ENCODE measurements around the gene CACNA2D3. TPM values are rescaled to one million over a fixed set of nuclear protein-coding genes. Genes with fewer than 3 reads are reported as not detected.

The CACNA2D3 gene
- total and polyA plus RNA-seq, 4 donors, result 0.06 to 0.37 (median 0.08) TPM; not detected in 1

DNA sequence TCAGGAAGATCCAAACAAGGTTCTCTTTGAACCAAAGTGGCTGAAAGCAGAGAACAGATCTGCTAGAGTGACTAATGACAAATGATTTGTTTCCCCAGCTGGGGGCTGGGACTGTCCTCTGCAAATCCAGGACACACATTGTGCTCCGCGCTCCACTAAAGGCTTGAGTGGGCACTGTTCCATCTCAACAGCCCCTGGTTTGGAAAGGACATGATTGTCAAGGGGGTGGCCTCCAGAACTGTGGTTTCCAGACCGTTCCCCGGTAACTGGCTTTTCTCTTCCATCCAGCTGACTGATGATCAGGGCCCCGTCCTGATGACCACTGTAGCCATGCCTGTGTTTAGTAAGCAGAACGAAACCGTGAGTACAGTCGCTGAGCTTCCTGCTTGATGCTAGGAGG lies 714.5 kb downstream of the CACNA2D3 start:
- Histone ChIP-seq H3K36me3 (ENCODE audit: control insufficient read depth in 4 of 4, insufficient read depth in 3 of 4, low read depth in 1 of 4, low read length in 3 of 4) (no peaks in the 10 kb centered on the region), H3K27me3 (ENCODE audit: control insufficient read depth in 4 of 4, insufficient read depth in 4 of 4, low read length in 3 of 4) (no peaks in the 10 kb centered on the region), H3K27ac (ENCODE audit: low read depth in 1 of 2, low read length in 2 of 2) (no peak overlapping the region), H3K4me3 (ENCODE audit: low read depth in 1 of 3, low read length in 3 of 3) (no peak overlapping the region), H3K9ac (ENCODE audit: low read depth in 1 of 2, low read length in 2 of 2) (no peak overlapping the region), H3K4me1 (ENCODE audit: control insufficient read depth in 4 of 4, insufficient read depth in 4 of 4, low read length in 3 of 4) (no peaks in the 10 kb centered on the region), H3K9me3 (ENCODE audit: control insufficient read depth in 4 of 4, low read length in 3 of 4) (no peaks in the 10 kb centered on the region)
- TF ChIP-seq, protein P1, sequence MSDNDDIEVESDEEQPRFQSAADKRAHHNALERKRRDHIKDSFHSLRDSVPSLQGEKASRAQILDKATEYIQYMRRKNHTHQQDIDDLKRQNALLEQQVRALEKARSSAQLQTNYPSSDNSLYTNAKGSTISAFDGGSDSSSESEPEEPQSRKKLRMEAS (IDR thresholded peaks at IDR 0.05), result no peak
- TF ChIP-seq EGR1 (IDR thresholded peaks at IDR 0.05; ENCODE audit: low read depth in 2 of 2) (no peak), TAF1 (conservative IDR thresholded peaks at IDR 0.05) (no peak), HNF4A (conservative IDR thresholded peaks at IDR 0.05) (no peak), JUND (IDR thresholded peaks at IDR 0.05) (no peak), GABPA (IDR thresholded peaks at IDR 0.05 in 1 of 2, conservative IDR thresholded peaks at IDR 0.05 in 1 of 2) (no peak), FOXA2 (IDR thresholded peaks at IDR 0.05) (no peak), FOXA1 (IDR thresholded peaks at IDR 0.05) (no peak), HNF4G (IDR thresholded peaks at IDR 0.05) (no peak)
- TF ChIP-seq, protein P2, sequence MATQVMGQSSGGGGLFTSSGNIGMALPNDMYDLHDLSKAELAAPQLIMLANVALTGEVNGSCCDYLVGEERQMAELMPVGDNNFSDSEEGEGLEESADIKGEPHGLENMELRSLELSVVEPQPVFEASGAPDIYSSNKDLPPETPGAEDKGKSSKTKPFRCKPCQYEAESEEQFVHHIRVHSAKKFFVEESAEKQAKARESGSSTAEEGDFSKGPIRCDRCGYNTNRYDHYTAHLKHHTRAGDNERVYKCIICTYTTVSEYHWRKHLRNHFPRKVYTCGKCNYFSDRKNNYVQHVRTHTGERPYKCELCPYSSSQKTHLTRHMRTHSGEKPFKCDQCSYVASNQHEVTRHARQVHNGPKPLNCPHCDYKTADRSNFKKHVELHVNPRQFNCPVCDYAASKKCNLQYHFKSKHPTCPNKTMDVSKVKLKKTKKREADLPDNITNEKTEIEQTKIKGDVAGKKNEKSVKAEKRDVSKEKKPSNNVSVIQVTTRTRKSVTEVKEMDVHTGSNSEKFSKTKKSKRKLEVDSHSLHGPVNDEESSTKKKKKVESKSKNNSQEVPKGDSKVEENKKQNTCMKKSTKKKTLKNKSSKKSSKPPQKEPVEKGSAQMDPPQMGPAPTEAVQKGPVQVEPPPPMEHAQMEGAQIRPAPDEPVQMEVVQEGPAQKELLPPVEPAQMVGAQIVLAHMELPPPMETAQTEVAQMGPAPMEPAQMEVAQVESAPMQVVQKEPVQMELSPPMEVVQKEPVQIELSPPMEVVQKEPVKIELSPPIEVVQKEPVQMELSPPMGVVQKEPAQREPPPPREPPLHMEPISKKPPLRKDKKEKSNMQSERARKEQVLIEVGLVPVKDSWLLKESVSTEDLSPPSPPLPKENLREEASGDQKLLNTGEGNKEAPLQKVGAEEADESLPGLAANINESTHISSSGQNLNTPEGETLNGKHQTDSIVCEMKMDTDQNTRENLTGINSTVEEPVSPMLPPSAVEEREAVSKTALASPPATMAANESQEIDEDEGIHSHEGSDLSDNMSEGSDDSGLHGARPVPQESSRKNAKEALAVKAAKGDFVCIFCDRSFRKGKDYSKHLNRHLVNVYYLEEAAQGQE (IDR thresholded peaks at IDR 0.05), result no peak
- 83% methylated on average over 8 of the region's 8 CpGs for WGBS
- no peak for DNase-seq (ENCODE audit: low spot score)

DNA sequence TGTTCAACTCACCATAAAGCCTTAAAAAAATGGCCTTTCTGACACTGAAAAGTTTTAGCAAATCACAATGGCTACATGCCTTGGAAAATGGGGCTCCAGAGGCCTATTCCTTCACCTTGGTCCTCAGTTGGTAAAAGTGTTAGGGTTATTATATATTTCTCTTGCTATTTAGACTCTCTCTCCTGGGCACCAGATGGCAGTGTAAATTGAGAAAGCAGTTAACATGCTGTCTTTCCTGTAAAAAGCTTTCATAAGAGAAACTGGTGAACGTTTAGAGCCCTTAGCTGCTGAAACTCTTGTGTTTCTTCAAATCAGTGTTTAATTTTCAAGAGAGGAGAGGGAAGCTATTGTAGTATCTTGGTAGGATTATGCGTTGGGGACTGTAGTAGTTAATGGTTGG lies 715.6 kb downstream of the CACNA2D3 start:
- TF ChIP-seq, protein P1 (IDR thresholded peaks at IDR 0.05), result no peak
- no peak for TF ChIP-seq JUND (IDR thresholded peaks at IDR 0.05)
- TF ChIP-seq FOXA2 (IDR thresholded peaks at IDR 0.05), result no peak
- no peak for TF ChIP-seq YY1 (IDR thresholded peaks at IDR 0.05)
- TF ChIP-seq FOXA1 (IDR thresholded peaks at IDR 0.05), result no peak
- TF ChIP-seq, protein P3, sequence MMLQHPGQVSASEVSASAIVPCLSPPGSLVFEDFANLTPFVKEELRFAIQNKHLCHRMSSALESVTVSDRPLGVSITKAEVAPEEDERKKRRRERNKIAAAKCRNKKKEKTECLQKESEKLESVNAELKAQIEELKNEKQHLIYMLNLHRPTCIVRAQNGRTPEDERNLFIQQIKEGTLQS (IDR thresholded peaks at IDR 0.05), result no peak
- no peak for TF ChIP-seq HNF4G (IDR thresholded peaks at IDR 0.05)
- no peak for TF ChIP-seq HNF4A (conservative IDR thresholded peaks at IDR 0.05)
- TF ChIP-seq, protein P4, sequence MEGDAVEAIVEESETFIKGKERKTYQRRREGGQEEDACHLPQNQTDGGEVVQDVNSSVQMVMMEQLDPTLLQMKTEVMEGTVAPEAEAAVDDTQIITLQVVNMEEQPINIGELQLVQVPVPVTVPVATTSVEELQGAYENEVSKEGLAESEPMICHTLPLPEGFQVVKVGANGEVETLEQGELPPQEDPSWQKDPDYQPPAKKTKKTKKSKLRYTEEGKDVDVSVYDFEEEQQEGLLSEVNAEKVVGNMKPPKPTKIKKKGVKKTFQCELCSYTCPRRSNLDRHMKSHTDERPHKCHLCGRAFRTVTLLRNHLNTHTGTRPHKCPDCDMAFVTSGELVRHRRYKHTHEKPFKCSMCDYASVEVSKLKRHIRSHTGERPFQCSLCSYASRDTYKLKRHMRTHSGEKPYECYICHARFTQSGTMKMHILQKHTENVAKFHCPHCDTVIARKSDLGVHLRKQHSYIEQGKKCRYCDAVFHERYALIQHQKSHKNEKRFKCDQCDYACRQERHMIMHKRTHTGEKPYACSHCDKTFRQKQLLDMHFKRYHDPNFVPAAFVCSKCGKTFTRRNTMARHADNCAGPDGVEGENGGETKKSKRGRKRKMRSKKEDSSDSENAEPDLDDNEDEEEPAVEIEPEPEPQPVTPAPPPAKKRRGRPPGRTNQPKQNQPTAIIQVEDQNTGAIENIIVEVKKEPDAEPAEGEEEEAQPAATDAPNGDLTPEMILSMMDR (IDR thresholded peaks at IDR 0.05; ENCODE audit: low read depth, low read length, missing input control), result no peak
- TF ChIP-seq TAF1 (conservative IDR thresholded peaks at IDR 0.05), result no peak
- TF ChIP-seq GABPA (IDR thresholded peaks at IDR 0.05 in 1 of 2, conservative IDR thresholded peaks at IDR 0.05 in 1 of 2), result no peak
- TF ChIP-seq RAD21 (IDR thresholded peaks at IDR 0.05), result no peak
- no peak for TF ChIP-seq EGR1 (IDR thresholded peaks at IDR 0.05; ENCODE audit: low read depth in 2 of 2)
- DNase-seq (ENCODE audit: low spot score), result no peak
- Histone ChIP-seq H3K36me3 (ENCODE audit: control insufficient read depth in 4 of 4, insufficient read depth in 3 of 4, low read depth in 1 of 4, low read length in 3 of 4) (no peaks in the 10 kb centered on the region), H3K27ac (ENCODE audit: low read depth in 1 of 2, low read length in 2 of 2) (no peak overlapping the region), H3K4me1 (ENCODE audit: control insufficient read depth in 4 of 4, insufficient read depth in 4 of 4, low read length in 3 of 4) (no peaks in the 10 kb centered on the region), H3K4me3 (ENCODE audit: low read depth in 1 of 3, low read length in 3 of 3) (no peak overlapping the region), H3K27me3 (ENCODE audit: control insufficient read depth in 4 of 4, insufficient read depth in 4 of 4, low read length in 3 of 4) (no peaks in the 10 kb centered on the region), H3K9ac (ENCODE audit: low read depth in 1 of 2, low read length in 2 of 2) (no peak overlapping the region), H3K9me3 (ENCODE audit: control insufficient read depth in 4 of 4, low read length in 3 of 4) (no peaks in the 10 kb centered on the region)
- 60% methylated on average over 2 of the region's 2 CpGs for WGBS
